ENCODE measurements around the gene MBOAT7.

MBOAT7 gene

GRCh38 chr19:54137699-54138488, 51.5 kb downstream of the MBOAT7 start, which contains the start of gene CNOT3:
Gene CNOT3, plus strand, starts transcription at chr19:54137762. Its CDS starts 5,217 bp downstream, at chr19:54142979.
- DNase-seq = peak; percentile 35 to 43

GRCh38 chr19:54136864-54137698, 52.3 kb downstream of the MBOAT7 start:
- DNase-seq = peak; percentile 98

- DNase-seq = no peak
Measured at GRCh38 chr19:54136086-54136863, 53.1 kb downstream of the MBOAT7 start.

- DNase-seq = no peak
Measured at GRCh38 chr19:54133957-54134590, 55.3 kb downstream of the MBOAT7 start.

- no peak for DNase-seq
Measured at GRCh38 chr19:54133312-54133956, 55.9 kb downstream of the MBOAT7 start.

- no peak for DNase-seq
Measured at GRCh38 chr19:54129617-54129996, 59.8 kb downstream of the MBOAT7 start.

- no peak for DNase-seq
Measured at GRCh38 chr19:54128796-54129616, 60.4 kb downstream of the MBOAT7 start.

- DNase-seq = no peak
Measured at GRCh38 chr19:54128441-54128725, 61.0 kb downstream of the MBOAT7 start.

- DNase-seq = no peak
Measured at GRCh38 chr19:54127688-54128440, 61.5 kb downstream of the MBOAT7 start.

- DNase-seq = no peak
Measured at GRCh38 chr19:54125713-54126112, 63.7 kb downstream of the MBOAT7 start.

- DNase-seq = no peak
Measured at GRCh38 chr19:54124393-54124792, 65.0 kb downstream of the MBOAT7 start.

GRCh38 chr19:54123682-54124081, 65.7 kb downstream of the MBOAT7 start:
- no peak for DNase-seq

Measured in stimulated activated CD4-positive, alpha-beta T cell treated with anti-CD3 and anti-CD28 coated beads, Interleukin-2, amount 100 ng/mL, for 24 hours (primary cell).